IPS-NIHi7 (cell line): ENCODE measurements around the gene HTR3C.
A peak's percentile ranks its signal among the peaks of the same experiment; 100 is the strongest.
"Not testable (repeated sequence)": the region's sequence is repeated elsewhere in the genome, so short reads cannot be mapped to it uniquely, and the experiment has no call there.

Source experiments
- DNase-seq: peaks from one replicate; pipeline ENCODE4 v3.0.0; 2012; ENCODE audit warnings: mixed read lengths; ENCODE audit errors: extremely low spot score

HTR3C gene, protein sequence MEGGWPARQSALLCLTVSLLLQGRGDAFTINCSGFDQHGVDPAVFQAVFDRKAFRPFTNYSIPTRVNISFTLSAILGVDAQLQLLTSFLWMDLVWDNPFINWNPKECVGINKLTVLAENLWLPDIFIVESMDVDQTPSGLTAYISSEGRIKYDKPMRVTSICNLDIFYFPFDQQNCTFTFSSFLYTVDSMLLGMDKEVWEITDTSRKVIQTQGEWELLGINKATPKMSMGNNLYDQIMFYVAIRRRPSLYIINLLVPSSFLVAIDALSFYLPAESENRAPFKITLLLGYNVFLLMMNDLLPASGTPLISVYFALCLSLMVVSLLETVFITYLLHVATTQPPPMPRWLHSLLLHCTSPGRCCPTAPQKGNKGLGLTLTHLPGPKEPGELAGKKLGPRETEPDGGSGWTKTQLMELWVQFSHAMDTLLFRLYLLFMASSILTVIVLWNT

DNA sequence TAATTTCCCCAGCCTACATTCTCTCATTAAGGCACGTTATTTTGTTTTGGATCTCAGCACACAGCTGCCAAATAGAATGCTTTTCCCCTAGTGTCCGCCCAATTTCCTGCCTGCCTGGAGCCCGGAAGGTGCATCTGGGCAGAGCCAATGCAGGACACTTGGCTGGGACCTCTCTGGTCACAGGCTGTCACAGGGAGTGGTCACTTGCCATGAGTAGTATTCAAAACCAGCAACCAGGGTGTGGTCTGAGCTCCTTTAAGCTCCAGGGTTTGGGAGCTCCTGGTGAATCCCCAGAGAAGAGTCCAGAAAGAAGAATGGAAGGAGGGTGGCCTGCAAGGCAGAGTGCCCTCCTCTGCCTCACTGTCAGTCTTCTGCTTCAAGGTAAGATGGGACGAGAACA, at the start of gene HTR3C:
Gene HTR3C, plus strand, starts transcription at position 281 of the 400 bp plus-strand sequence. Its CDS starts 34 bp downstream, at position 315.
- no peak for DNase-seq

DNA sequence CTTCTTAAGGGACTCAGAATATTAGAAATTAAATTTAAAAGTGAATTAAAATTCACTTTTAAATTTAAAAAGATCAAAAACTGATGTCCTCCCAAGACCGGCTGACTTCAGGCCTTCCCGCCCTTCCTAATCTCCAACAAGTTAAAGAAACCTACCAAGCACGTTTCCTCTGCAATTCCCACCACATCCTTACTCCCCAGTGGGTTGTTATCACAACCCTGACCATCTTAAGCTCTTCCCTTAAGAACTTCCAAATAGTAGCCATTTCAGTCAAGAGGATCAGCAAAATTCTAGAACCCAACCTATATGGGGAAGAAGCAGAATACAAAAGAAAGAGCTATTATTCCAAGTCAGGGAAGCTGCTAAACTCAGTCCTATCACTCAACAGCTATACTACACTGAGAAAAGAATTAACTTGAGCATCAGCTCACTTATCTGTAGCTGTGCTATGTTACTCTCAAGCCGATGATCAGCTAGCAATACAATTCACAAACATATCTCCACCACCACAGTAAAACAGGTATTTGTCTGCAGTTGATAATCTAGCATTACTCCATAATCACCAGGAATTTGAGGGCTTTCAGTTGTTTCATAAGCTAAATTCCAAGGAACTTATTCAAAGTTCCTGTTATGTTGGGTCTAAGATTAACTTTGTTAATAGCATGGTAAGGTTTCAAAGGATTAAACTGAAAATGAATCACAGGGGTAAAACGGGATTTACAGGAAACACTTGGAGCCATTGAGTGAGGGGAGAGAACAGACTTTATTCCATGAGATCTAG, 49.5 kb upstream of the HTR3C start:
- no peak for DNase-seq

DNA sequence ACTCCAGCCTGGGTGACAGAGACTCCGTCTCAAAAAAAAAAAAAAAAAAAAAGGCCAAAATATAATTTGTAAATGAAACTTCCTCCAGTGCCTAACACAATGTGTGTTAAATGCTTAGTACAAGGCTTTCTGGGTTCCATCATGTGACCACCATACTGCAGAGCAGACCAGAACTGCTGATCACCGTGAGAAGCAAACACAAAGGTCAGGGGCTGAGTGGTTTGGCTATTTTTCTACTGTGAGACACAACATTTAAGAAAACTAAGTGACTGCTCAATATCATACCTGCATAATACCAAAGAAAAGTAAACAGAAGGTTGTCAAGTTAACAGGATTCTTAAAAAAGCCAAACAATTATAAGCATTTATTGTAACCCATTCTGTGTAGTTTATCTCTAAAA, 48.4 kb upstream of the HTR3C start:
- no peak for DNase-seq

DNA sequence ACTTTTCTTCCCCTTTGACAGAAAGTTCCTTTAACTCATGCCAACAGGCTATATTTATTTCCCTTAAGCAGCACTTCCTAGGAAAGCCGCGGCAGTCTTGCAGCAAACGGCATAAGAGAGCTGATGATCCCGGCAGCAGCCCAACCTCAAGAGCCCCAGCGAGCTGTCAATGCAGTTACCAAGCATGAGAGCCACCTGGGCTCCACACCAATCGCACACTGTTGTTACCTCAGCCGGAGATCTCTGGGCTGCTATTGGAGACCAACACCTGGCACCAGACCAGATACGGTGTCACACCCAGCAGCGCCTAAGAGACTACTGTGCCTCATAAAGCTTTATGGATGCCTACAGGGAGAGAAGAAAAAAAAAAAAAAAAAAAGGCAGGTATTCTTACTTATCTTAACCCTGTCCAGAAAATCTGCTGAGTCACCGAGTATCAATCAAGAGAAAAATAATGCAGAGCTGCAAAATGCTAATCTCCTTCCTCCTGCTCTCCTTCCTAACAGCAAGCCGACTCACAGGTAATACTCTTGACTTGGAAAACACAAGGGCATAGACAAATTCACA, 46.8 kb upstream of the HTR3C start:
- peak; percentile 30 for DNase-seq

DNA sequence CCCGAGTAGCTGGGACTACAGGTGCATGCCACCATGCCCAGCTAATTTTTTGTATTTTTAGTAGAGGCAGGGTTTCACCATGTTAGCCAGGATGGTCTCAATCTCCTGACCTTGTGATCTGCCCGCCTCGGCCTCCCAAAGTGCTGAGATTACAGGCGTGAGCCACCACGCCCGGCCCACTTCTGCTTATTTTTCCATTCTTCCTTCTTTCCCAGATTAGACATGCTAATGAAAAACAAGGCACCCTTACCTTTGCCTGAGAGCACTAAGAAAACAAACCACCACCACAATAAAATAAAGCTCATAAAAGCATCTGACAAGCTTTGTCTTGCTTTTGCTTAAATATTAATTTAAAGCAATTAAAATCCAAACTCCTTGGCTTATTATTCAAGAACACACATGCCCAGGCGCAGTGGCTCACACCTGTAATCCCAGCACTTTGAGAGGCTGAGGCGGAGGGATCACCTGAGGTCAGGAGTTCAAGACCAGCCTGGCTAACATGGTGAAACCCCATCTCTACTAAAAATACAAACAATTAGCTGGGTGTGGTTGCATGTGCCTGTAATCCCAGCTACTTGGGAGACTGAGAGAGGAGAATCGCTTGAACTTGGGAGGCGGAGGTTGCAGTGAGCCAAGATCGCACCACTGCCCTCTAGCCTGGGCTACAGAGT, 45.6 kb upstream of the HTR3C start:
- DNase-seq = not testable (repeated sequence)

DNA sequence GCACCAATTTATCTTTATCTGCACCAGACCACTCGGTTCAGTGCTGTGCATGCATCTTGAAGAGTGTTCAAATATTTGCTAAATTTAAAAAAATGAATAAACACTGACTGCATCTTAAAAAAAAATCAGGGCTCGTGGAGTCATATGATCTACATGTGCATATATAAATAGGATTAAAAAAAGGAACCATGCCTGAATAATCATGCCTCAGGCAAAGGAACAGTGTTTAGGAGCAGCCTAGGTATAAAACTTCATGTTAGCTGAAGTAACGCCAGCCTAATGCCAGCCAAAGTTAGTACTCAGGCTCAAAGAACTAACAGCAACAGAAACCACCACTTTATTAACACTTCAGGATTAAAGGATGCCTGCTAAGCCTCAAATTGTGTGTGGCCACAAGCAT, 44.7 kb upstream of the HTR3C start:
- DNase-seq = no peak

DNA sequence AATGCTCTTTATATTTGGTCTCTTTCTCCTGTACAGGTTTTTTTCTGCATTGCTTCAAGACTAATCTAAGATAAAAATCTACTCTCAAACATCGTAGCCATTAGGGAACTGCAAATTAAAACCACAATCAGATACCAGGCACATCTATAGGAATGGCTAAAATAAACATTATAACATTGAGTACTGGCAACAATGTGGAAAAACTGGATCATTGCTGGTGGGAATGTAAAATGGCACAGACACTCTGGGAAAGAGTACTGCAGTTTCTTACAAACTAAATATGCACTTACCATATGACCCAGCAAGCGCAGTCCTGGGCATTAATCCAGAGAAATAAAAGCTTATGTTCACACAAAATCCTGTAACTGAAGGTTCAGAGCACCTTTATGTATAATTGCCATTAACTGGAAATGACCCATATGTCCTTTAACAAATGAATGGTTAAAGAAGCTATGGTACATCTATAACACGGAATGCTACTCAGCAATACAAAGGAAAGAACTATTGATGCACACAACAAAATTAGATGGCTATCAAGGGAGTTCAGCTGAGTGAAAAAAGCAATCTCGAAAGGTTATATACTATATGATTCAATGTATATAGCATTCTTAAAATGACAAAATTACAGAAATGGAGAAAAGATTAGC, 41.5 kb upstream of the HTR3C start:
- DNase-seq = no peak

DNA sequence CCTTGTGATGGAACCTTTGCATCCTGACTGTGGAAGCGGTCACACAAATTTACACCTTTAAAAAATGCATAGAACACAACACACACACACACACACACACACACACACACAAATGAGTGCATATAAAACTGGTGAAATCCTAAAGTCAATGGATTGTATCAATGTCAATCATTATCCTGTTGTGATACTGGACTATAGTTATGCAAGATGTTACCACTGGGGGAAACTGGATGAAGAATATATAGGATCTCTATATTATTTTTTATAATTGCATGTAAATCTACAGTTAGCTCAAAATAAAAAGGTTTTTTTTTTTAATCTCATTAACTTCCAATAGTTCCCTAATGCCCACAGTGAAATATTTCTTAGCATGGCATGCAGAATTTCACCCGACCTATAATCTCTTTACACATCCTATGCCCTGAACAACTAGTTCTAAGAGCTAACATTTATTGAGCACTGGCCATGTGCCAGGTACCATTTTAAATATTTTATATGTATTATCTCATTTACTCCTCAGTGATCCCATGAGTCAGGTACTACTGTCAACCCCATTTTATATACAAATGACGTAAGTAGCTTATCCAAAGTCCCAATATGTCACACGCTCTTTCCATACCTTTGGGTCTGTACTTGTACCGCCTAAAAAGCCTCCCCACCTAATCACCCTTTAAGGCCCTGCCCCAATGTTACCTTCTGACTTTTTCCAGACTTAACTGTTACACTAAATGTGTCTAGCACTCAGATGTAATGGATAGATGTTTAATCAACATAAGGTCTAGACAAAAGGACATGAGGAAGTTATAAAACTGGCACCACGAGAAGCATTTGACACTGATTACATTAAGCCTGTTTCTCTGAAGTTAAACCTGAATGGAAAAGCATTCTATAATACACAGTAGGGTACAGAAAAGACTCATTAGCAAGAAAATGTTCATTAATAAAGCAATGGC, 40.6 kb upstream of the HTR3C start:
- no peak for DNase-seq

DNA sequence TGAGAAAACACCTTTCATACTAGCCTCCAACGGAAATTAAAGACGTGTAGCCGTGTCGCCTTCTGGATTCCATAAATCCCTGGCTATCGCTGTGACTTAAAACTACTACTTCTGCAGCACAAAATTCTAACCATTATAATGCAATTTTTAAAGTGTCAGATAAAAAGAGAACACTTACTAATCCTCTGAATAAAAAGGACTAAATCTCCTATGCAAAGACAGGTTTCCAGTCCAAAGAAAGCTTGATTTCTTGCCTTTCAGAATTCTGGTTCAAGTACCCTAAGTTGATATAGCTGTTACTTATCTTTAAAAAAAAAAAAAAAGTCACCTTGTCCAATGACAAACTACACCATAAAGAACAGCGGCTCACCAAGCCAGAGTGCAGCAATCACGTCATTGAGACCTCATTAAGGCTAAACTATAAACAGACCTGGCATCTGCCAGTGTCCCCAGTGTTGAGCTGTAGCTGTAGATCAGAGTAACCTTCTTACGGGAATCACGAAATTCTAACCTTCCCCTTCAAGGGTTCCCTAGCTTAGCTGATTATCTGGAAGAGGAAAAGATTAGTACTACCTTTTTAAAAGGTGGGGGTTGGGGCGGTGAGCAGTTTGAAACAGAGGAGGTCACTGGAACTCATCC, 37.3 kb upstream of the HTR3C start:
- DNase-seq = no peak

DNA sequence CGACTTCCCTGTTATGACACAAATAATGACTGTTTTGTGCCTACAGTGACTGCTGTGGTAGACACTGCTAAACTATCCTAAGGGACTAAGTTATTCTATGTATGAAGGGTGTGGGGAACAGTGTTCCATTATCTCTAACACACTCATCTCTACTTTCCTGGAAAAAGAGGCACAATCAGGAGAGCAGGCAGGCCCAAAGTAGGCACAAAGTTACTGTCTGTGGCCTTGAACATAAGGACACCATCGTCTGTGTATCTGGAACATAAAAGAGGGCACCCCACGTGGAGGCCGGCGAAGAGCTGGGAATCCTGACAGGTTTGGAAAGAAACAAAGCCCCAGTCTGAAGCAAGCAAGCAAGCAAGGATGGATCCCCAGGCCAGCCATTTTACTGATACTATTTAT, 36.7 kb upstream of the HTR3C start:
- DNase-seq = no peak

DNA sequence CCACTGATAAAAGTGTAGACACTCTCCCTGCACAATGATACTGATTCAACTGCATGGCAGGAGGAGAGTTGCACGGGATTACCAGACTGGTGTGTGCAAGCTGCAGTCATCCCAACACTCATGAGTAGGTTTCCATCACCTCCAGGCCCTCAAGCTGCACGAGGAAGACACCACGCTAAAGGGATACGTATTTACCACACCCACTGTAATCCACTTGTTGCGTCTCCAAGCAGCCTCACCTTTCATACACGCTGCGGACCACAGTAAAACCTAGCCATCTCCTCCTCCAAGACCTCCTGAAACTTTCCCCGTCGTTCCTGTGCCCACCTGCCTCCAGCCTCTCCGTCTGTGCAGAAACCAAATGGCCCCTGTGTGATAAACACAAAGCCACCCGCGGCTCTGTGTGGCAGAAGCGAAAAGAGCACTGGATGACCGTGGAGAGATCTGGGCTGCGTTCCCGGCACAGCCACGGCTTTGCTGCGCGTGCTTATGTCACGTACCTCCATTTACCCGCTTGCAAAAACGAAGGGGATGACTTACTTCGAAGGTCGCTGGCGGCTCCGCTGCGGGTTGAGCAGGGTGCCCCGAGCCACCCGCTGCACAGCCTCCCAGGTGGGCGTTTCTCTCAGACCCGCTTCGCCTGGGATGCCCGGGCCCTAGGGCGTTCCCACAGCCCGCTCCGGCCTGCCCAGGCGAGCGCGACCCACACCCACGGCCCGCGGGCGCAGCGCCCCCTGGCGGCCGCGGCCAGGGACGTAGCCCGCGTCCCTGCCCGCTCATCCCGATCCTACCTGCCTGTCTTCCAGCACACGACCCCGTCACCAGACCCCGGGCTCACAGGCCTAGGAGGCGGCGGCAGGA, 35.8 kb upstream of the HTR3C start:
- DNase-seq = peak; percentile 86

DNA sequence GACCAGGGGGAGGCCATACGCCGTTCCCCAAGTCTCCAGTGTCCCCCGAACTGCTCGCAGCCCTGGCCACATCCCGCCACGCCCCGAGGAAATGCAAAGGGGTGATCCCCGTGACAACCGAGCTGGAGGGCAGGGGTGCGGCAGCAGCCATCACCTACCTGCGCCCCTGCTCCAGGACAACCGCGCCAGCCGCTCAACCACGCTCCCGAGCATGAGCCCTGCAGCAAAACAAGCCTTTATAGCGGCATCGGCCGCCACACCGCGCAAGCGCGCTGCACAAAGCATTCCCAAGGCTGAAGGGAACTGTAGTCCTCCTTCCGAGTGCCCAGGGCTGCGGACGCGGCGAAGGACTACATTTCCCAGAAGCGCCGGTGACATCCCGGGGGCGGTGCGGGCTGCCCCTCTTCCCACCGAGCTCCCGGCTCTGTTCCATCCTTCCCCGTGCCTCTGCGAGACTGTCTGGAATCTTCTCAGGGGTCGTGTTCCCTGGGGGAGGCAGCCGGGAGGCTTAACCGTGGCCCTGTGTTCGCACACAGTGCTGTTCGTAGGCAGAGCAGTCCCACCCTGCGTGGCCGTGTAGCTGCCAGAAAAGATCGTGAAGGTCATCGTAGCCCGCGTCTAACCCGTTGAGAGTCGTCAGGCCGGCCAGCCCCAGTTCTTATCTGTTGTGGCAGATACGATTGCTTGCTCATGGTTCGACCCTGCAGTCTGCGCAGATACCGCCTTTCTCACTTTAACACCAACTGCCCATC, 35.0 kb upstream of the HTR3C start, which contains the start of gene ABCC5:
Gene ABCC5, minus strand, starts transcription at position 213 of the 752 bp plus-strand sequence. CDS start 3,492 bp downstream, outside the sequence.
- peak; percentile 98 for DNase-seq

DNA sequence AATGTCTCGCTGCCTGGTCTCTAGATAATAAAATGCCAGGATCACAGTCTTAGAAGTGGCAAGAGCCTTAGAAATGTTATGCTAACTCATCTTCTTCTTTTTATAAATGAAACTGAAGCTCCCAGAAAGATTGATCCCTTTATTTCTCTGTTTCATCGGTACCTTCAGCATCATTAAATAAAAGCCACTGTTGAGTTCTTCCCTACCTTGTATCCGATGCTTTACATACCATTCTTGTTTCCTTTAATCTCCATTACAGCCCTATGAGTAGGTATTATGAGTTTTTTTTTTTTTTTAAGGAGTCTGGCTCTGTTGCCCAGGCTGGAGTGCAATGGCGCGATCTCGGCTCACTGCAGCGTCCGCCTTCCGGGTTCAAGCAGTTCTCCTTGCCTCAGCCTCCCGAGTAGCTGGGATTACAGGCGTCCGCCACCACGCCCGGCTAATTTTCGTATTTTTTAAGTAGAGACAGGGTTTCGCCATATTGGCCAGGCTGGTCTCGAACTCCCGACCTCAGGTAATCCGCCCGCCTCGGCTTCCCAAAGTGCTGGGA, 34.3 kb upstream of the HTR3C start:
- DNase-seq = no peak

DNA sequence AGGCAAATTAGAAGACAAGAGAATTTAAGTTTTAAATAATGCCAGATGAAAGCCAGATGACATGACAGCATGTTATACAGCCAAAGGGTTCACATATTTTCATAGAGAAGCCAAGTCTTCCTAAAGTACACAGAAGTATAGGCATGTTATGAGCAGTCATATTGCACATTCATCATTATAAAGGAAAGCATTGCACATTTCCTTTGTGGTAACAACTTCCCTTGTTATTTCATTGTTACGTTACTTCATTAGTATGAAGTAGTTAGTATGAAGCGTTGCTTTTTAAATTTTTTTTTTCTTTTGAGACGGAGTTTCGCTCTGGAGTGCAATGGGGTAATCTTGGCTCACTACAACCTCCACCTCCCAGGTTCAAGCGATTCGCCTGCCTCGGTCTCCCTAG, 30.5 kb upstream of the HTR3C start:
- no peak for DNase-seq

DNA sequence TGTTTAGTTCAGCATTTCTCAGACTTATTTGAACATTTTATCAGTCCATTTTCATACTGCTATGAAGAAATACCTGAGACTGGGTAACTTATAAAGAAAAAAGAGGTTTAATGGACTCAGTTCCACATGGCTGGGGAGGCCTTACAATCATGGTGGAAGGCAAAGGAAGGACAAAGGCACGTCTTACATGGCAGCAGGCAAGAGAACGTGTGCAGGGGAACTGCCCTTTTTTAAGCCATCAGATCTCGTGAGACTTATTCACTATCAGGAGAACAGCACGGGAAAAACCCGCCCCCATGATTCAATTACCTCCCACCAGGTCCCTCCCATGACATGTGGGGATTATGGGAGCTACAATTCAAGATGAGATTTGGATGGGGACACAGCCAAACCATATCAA, 27.6 kb upstream of the HTR3C start:
- not testable (repeated sequence) for DNase-seq

DNA sequence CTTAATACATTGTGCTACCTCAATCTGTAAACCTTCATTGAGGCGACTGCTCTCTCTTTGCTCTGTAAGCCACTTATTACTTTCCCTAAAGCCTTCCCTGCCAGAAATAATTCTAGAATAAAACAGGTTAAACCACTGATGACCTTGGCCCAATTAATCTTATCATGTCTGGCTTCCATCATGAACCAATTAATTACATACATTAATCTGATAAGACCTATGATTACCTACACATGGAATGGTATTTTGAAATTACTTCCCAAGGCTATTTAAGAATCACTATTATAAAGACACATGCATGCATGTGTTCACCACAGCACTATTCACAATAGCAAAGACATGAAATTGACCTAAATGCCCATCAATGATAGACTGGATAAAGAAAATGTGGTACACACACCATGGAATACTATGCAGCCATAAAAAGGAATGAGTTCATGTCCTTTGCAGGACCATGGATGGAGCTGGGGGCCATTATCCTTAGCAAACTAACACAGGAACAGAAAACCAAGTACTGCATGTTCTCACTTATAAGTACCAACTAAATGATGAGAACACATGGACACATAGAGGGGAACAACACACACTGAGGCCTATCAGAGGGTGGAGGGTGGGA, 24.5 kb upstream of the HTR3C start:
- DNase-seq = not testable (repeated sequence)

DNA sequence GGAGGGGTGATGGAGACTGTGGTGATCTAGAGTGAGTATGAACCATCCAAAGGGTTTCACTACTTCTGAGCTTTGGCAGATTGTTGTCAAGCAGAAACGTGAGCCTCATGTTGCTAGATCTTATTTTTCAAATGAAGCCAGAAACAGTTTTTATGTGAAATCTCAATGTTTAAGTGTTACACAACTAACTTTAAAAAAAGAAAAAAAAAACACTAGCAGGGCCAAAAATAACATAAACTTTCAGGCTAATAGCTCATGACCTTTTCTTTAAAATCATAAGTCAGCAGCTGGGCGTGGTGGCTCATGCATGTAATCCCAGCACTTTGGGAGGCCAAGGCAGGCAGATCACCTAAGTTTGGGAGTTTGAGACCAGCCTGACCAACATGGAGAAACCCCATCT, 23.4 kb upstream of the HTR3C start:
- DNase-seq = no peak
